A549 (cell line): ENCODE results near the gene GPR146.

ENCODE experiments used
- EP300 ChIP-seq, 2 experiments: fragments of >200 bp; sonication (Bioruptor Twin); formaldehyde crosslinking; IDR thresholded peaks; 2 replicates in 1 of 2; 3 replicates in 1 of 2; pipeline ENCODE4 v1.6.1; 2016 to 2017
- PHF8 ChIP-seq: fragments of 200-600 bp; sonication (generic); IDR thresholded peaks from 2 replicates; pipeline ENCODE4 v1.6.1; 2016; ENCODE audit warnings: low read depth, mild to moderate bottlenecking, antibody characterized with exemption, moderate library complexity, borderline replicate concordance
- TF ChIP-seq, protein P1 (sequence below): fragments of >200 bp; sonication (Bioruptor Twin); formaldehyde crosslinking; IDR thresholded peaks from 3 replicates; pipeline ENCODE4 v1.5.1; 2016

DNA sequence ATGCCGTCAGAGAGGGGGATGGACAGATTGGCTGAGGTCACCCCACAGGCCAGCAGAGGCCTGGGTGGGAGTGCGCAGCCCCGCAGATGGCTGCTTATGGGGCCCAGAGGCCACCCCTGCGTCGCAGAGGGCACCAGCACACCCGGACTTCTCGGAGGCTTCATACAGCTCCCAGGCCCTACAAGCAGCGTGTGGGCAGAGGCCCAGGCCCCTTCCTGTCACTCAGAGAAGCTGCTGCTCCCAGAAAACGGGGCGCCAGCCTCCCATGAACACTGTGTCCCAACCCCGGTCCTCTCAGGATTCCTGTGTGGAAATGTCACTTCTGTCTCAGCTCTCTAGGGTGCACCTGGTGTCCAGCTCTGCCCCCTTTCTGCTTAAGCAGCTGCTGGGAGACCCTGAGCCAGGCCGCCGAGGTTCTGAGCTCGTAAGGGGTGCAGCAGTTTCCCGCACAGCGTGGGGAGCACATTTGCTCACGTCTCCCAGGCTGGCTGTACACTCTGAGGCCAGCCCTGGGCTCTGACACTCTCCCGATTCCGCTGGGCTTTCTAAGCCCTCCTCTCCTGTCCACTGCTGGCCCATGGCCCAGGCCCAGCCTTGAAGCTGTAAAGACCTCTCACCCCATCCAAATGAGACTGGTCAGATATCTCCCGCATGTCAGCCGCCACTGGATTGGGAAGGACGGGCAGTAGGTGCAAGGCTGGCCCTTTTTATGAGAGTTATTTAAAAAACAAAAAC, 6.8 kb downstream of the GPR146 start:
- TF ChIP-seq, protein P1, sequence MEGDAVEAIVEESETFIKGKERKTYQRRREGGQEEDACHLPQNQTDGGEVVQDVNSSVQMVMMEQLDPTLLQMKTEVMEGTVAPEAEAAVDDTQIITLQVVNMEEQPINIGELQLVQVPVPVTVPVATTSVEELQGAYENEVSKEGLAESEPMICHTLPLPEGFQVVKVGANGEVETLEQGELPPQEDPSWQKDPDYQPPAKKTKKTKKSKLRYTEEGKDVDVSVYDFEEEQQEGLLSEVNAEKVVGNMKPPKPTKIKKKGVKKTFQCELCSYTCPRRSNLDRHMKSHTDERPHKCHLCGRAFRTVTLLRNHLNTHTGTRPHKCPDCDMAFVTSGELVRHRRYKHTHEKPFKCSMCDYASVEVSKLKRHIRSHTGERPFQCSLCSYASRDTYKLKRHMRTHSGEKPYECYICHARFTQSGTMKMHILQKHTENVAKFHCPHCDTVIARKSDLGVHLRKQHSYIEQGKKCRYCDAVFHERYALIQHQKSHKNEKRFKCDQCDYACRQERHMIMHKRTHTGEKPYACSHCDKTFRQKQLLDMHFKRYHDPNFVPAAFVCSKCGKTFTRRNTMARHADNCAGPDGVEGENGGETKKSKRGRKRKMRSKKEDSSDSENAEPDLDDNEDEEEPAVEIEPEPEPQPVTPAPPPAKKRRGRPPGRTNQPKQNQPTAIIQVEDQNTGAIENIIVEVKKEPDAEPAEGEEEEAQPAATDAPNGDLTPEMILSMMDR, result no peak
- no peak for TF ChIP-seq EP300 (IDR thresholded peaks at IDR 0.05)
- no peak for TF ChIP-seq PHF8
